Activated CD8-positive, alpha-beta memory T cell treated with anti-CD3 and anti-CD28 coated beads, Interleukin-2, amount 50 U/mL, for 1 hour (primary cell): ENCODE data around the gene PSMD13.
"Not testable (repeated sequence)": the region's sequence is repeated elsewhere in the genome, so short reads cannot be mapped to it uniquely, and the experiment has no call there.

Source experiments
- DNase-seq: peaks from one replicate; pipeline ENCODE4 v3.0.0-alpha.2; 2020; ENCODE audit errors: extremely low read depth

PSMD13 gene

GRCh38 chr11:236774-237767 lies at the start of gene PSMD13:
Gene PSMD13, plus strand, starts transcription at chr11:236976. Its CDS starts 74 bp downstream, at chr11:237050.
- peak; percentile 61 for DNase-seq

DNA sequence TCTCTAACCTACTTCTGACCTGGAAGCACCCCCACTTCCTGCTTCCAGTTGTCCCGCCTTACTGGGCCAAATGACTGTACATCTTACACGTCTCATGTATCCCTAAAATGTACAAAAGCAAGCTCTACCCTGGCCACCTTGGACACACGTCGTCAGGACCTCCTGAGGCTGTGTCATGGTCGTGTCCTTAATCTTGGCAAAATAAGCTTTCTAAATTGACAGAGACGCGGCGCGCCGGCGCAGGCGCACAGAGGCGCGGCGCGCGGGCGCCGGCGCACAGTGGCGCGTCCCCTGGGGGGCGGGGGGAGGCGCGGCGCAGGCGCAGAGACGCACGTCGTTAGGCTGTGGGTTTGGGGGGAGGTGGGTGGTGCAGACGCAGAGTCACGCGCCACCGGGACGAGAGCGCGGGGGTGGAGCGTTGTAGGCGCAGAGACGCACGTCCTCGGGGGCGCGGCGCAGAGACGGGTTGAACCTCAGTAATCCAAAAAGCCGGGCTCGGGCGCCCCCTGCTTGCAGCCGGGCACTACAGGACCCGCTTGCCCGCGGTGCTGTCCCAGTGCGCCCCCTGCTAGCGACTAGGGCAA lies 47.5 kb upstream of the PSMD13 start:
- DNase-seq: not testable (repeated sequence)

GRCh38 chr11:189843-190311 lies 46.9 kb upstream of the PSMD13 start:
- DNase-seq: not testable (repeated sequence)

- not testable (repeated sequence) for DNase-seq
These were observed 46.2 kb upstream of the PSMD13 start for GRCh38 chr11:190546-190945.

GRCh38 chr11:191490-192478 lies 45.0 kb upstream of the PSMD13 start:
- not testable (repeated sequence) for DNase-seq

DNA sequence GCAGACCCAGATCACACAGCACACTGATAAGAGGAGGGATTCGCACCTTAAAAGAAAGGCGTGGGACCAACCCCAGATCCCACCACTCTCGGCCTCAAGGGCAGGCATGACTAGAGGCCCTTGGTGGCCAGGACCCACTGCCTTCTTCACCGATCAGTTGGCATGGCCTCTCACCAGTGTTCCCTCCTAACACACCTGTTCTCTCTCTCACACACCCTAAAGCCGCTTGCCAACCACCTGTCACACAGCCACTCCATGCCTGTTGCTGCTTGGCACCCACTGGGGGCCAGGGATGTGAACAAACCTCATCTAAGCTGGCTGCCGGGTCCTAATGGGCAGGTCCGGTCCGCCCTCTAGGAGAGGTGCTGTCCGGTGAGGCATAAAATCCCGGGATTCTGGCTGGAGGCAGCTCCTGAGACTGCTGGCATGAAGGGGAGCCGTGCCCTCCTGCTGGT lies 44.1 kb upstream of the PSMD13 start, which contains the start of gene SCGB1C1:
Gene SCGB1C1, plus strand, starts transcription at position 405 of the 455 bp plus-strand sequence. Its CDS starts 22 bp downstream, at position 427.
- not testable (repeated sequence) for DNase-seq

DNA sequence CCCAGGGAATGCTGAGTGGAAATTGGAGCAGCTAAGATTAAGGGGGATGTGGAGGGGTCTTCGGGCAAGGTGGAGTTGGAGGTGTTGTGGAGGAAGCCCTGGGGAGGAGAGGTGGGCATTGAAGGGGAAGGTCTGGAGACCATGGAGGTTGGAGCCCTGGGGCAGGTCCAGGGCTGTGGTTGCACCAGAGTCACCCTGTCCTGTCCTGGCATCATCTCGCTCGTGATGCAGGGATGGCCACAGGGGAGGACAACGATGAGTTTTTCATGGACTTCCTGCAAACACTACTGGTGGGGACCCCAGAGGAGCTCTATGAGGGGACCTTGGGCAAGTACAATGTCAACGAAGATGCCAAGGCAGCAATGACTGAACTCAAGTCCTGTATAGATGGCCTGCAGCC lies 43.3 kb upstream of the PSMD13 start:
- DNase-seq: not testable (repeated sequence)

DNA sequence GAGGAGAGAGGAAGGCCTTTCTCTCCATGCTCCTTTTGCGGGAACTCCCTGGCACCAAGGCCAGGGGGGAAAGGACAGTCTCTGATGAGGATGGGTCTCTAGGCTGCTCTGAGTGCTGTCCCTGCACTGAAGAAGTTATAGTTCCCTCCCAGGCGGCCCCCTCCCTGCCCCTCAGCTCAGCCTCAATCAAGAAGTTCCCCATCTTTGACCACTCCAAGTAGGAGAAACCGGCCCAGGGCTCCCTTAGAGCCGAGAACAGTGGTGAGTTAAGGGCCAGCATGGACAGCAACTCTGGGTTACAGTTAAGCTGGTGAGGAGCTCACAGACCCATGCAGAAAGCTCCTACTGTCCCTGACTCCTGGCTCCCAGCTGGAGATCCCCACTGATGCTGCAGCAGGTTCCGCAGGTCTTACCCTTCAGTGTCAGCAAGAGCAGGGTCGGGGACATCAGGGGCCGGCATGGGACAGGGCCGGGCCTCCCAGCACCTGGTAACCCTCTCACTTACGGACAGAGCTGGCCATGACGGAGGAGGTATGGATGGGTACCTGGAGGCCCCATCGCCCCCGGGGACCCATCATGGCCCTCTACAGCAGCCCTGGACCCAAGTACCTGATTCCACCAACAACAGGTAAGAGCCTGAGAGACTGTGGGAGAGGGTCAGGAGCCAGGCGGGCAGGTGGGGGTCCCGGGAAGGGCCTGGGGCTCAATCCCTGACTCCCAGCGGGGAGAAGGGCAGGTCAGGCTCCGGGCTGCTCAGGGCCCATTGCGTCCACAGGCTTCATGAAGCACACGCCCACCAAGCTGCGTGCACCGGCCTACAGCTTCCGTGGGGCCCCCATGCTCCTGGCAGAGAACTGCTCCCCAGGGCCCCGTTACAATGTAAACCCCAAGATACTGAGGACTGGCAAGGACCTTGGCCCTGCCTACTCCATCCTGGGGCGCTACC lies 39.7 kb upstream of the PSMD13 start:
- DNase-seq: no peak

DNA sequence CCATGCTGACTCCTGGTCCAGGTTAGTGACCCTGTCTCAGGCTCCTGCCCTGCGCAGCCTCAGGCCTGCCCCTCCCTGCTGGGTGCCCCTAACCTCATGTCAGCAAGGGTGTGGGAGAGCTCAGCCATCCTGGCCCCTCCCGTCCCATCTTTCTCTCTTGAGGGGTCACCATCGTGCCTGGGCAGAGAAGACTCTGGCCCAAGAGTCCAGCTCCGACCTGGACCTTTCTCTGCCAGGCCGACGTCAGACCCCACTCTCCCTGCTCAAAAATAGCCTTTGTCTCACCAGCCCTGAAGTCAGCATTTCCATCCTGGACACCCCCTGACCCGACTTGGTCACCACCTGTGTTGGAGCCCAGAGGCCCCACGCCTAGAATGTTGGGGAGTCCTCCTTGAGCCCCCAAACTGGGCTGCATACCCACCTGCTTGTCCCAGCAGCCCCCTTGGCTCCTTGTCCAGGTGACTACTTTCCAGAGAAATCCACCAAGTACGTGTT lies 39.0 kb upstream of the PSMD13 start:
- DNase-seq: no peak

DNA sequence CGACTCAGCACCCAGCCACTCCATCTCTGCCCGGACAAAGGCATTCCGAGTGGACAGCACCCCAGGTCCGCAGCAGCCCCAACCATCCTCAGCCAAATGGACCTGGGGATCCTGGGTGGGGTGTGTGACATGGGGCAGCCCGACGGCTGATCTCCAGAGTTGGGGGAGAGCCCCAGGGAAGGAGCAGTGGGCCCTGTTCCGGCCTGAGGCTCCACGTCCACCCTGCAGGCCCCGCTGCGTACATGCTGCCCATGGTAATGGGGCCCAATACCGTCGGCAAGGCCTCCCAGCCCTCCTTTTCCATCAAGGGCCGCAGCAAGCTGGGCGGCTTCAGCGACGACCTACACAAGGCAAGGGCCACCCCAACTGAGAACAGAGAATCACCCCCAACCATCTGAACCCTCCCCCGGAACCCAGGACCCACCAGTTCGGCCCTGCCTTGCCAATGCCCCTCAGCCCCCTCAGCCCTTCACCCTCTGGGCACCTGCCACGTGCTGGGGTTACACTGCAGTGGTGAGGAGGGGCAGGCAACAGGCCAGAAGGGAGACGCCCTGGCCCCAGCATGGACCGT lies 38.5 kb upstream of the PSMD13 start:
- no peak for DNase-seq

- no peak for DNase-seq
These were observed 37.7 kb upstream of the PSMD13 start for GRCh38 chr11:199004-199581.

GRCh38 chr11:199782-200181 lies 37.0 kb upstream of the PSMD13 start:
- DNase-seq: no peak

GRCh38 chr11:200224-201003 lies 36.4 kb upstream of the PSMD13 start:
- DNase-seq: no peak

GRCh38 chr11:201966-202365 lies 34.8 kb upstream of the PSMD13 start:
- no peak for DNase-seq

GRCh38 chr11:202490-202889 lies 34.3 kb upstream of the PSMD13 start:
- no peak for DNase-seq

DNA sequence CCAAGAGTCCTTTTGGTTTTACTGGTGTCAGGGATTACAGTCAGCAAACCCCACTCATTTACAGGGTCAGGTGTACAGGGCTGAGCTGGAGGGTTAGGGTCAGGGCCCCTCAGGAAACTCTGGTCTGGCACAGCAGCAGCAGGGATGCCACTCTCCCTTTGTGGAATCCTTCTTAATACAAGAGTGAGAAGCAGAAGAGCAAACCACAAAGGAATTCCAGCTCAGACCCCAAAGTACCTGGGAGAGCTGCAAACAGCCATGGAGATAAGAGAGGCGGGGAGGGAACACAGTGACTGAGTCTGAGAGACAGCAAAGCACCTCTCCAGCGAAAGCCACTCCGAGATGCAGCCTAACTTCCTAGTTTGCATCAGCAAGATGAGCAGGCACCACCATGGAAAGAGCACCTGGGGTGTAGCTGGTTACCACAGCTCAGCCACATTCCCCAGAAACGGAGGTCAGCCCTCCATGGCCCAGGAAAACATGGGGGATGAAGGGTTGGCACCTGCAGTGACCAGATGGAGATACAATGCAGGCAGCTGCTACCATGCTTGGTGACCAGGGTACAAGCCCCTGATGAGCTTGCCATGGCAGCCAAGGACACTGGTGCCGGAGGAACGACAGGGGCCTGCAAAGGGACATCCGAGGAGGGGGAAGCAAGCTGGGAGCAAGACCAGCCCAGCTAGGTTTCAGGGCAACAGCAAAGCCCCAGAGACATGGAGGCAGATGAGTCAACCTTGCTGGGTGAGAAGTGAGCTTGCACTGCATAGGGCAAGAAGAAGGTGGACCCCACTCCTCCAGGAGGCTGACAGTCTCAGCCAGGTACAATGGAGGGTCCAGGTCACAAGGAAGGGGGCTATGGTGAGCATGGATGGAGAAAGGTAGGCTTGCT lies 33.5 kb upstream of the PSMD13 start:
- DNase-seq: no peak

GRCh38 chr11:203945-204586 lies 32.7 kb upstream of the PSMD13 start:
- no peak for DNase-seq
